Lung (tissue), 12 donors: Measurements from ENCODE around the gene PTGES2. TPM values are rescaled to one million over a fixed set of nuclear protein-coding genes. Genes with fewer than 3 reads are reported as not detected.

Source experiments
- ATAC-seq: fragments of 200-7000 bp; cut with Tn5 transposase; one replicate; pipeline ENCODE4 v1.9.1; 2020; ENCODE audit warnings: moderate number of reproducible peaks; ENCODE audit not compliant: insufficient read depth, low FRiP score
- DNase-seq, 3 donors: peaks; one replicate each; pipeline ENCODE4 v3.0.0-alpha.2; 2013 to 2017
- H3K27ac ChIP-seq, 2 donors: one replicate each; pipeline ENCODE4 v1.5.1; 2013; ENCODE audit warnings: mild to moderate bottlenecking in 2 of 2, moderate library complexity in 2 of 2, control low read depth in 1 of 2, inconsistent platforms in 1 of 2, low read depth in 1 of 2, low read length in 1 of 2
- H3K27me3 ChIP-seq, 3 donors: one replicate each; pipeline ENCODE4 v1.5.1; 2013; ENCODE audit warnings: low read length in 2 of 3; ENCODE audit not compliant: control insufficient read depth in 3 of 3, insufficient read depth in 3 of 3
- H3K36me3 ChIP-seq, 4 donors: one replicate each; pipeline ENCODE4 v1.5.1; 2013; ENCODE audit warnings: low read length in 4 of 4, mild to moderate bottlenecking in 1 of 4, moderate library complexity in 1 of 4; ENCODE audit not compliant: control insufficient read depth in 4 of 4, insufficient read depth in 4 of 4
- H3K4me1 ChIP-seq, 5 donors: one replicate each; pipeline ENCODE4 v1.5.1; 2013; ENCODE audit warnings: low read length in 5 of 5, mild to moderate bottlenecking in 2 of 5, moderate library complexity in 1 of 5; ENCODE audit not compliant: control insufficient read depth in 5 of 5, insufficient read depth in 5 of 5
- H3K4me3 ChIP-seq: one replicate; pipeline ENCODE4 v1.5.1; 2013; ENCODE audit warnings: mild to moderate bottlenecking, control low read depth, moderate library complexity
- H3K9ac ChIP-seq, 2 donors: one replicate each; pipeline ENCODE4 v1.5.1; 2013; ENCODE audit warnings: low read length in 2 of 2, control low read depth in 1 of 2; ENCODE audit not compliant: insufficient read depth in 1 of 2
- H3K9me3 ChIP-seq, 4 donors: one replicate each; pipeline ENCODE4 v1.5.1; 2013; ENCODE audit warnings: low read length in 3 of 4, mild to moderate bottlenecking in 1 of 4, moderate library complexity in 1 of 4; ENCODE audit not compliant: control insufficient read depth in 4 of 4, insufficient read depth in 3 of 4
- WGBS, 2 donors: extraction: QIAGEN DNeasy Blood & Tissue Kit; methylation state at CpG; one replicate each; pipeline ENCODE4 v1.1.7; 2013; 5-methylcytosine and 5-hydroxymethylcytosine counted together
- polyA plus RNA-seq, 2 donors: library from polyadenylated mRNA; stranded (reverse); fragments of 200-250 nt; gene quantifications; one replicate each; pipeline ENCODE4 v1.2.1, GENCODE V29; 2013
- total RNA-seq, 2 donors: library from RNA; depleted of rRNA in 1 of 2; stranded (reverse); fragments of >200 nt in 1 of 2; gene quantifications; one replicate each; pipeline ENCODE4 v1.2.1, GENCODE V29; 2014 to 2021
- TF ChIP-seq, protein P1 (sequence below): IDR thresholded peaks from 2 replicates; pipeline ENCODE4 v1.5.1; 2012; ENCODE audit warnings: mild to moderate bottlenecking; ENCODE audit errors: control extremely low read depth, extremely low read depth
- donor health status: control.
- donor health status: control.
- donor health status: Bipolar disorder and iron deficiency.
- donor health status: healthy.
- donor health status: DM: yes; HTN: yes; CAD: no.

The PTGES2 gene
- total and polyA plus RNA-seq, 4 donors: 42.0 to 66.8 (median 54.7) TPM

DNA sequence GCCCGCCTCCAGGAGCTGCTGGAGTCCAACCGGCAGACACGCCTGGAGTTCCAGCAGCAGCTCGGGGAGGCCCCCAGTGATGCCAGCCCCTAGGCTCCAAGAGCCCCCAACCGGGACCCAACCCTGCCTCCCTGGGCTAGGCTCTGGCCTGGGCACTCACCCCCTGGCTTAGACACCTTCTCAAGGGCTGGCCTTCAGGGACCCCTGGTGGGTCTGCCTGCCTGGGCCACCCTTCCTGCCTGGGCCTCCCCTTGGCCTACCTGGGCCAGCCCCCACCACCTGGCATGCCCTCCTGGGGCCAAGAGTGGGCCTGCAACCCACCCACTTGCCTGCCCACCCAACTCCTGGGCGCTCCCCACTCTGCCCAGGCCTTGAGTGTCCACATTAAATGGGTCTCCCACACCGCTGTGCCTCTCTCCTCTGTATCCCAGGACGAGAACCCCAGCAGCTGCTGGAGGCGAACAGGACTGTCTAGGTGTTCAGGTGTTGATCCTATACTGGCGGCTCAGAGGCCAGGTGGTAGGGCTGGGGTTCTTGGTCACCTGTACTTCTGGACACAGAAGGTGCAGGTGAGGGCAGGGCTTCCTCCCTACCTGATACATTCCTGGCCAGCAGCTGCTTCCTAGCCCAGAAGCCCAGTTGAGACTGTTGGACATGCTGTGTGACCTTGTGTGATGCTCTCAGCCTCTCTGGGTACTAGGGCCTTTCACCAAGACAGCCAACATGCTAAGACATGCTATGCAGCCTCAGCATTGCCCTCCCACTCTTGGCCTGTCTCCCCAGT lies 36.2 kb upstream of the PTGES2 start:
- H3K36me3 ChIP-seq: peaks cover 9 to 49% (median 26%) of the 10 kb centered on the region in 4 donors
- ATAC-seq (no peak), DNase-seq (no peak)
- H3K9ac ChIP-seq: no peak overlapping the region
- no peaks in the 10 kb centered on the region for H3K9me3 ChIP-seq
- peaks cover 0 to 16% (median 3%) of the 10 kb centered on the region in 5 donors for H3K4me1 ChIP-seq
- TF ChIP-seq, protein P1, sequence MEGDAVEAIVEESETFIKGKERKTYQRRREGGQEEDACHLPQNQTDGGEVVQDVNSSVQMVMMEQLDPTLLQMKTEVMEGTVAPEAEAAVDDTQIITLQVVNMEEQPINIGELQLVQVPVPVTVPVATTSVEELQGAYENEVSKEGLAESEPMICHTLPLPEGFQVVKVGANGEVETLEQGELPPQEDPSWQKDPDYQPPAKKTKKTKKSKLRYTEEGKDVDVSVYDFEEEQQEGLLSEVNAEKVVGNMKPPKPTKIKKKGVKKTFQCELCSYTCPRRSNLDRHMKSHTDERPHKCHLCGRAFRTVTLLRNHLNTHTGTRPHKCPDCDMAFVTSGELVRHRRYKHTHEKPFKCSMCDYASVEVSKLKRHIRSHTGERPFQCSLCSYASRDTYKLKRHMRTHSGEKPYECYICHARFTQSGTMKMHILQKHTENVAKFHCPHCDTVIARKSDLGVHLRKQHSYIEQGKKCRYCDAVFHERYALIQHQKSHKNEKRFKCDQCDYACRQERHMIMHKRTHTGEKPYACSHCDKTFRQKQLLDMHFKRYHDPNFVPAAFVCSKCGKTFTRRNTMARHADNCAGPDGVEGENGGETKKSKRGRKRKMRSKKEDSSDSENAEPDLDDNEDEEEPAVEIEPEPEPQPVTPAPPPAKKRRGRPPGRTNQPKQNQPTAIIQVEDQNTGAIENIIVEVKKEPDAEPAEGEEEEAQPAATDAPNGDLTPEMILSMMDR: no peak
- no peak overlapping the region for H3K4me3 ChIP-seq
- WGBS, 2 donors: 97 to 98% methylated on average over 10 of the region's 10 CpGs
- H3K27me3 ChIP-seq: no peaks in the 10 kb centered on the region
- H3K27ac ChIP-seq: no peak overlapping the region

DNA sequence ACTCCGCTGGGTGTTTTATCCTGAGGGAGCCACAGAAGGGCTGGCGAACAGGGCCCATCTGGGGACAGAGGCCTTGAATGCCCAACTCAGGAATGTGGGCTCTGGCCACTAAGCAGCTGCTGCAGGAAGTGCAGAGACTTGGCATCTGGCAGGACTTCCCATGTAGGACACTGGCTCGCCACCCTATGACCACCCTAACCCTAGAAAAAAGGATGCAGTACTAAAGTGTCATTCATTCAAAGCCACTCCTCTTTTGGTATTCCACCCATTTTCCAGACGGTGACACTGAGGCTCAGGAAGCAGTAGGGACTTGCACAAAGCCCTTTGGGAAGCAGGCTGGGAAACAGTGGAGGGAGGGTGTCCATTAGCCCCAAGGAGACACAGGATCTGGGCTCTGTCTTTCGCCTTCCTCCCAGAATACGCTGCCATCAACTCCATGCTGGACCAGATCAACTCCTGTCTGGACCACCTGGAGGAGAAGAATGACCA lies 35.5 kb upstream of the PTGES2 start:
- Histone ChIP-seq H3K27ac (no peak overlapping the region), H3K4me1 (peaks cover 0 to 16% (median 3%) of the 10 kb centered on the region in 5 donors), H3K9ac (no peak overlapping the region), H3K27me3 (no peaks in the 10 kb centered on the region), H3K4me3 (no peak overlapping the region), H3K9me3 (no peaks in the 10 kb centered on the region), H3K36me3 (peaks cover 5 to 46% (median 23%) of the 10 kb centered on the region in 4 donors)
- TF ChIP-seq, protein P1: no peak
- no peak for ATAC-seq
- no peak for DNase-seq
- WGBS, 2 donors: 96% methylated on average over 6 of the region's 6 CpGs

DNA sequence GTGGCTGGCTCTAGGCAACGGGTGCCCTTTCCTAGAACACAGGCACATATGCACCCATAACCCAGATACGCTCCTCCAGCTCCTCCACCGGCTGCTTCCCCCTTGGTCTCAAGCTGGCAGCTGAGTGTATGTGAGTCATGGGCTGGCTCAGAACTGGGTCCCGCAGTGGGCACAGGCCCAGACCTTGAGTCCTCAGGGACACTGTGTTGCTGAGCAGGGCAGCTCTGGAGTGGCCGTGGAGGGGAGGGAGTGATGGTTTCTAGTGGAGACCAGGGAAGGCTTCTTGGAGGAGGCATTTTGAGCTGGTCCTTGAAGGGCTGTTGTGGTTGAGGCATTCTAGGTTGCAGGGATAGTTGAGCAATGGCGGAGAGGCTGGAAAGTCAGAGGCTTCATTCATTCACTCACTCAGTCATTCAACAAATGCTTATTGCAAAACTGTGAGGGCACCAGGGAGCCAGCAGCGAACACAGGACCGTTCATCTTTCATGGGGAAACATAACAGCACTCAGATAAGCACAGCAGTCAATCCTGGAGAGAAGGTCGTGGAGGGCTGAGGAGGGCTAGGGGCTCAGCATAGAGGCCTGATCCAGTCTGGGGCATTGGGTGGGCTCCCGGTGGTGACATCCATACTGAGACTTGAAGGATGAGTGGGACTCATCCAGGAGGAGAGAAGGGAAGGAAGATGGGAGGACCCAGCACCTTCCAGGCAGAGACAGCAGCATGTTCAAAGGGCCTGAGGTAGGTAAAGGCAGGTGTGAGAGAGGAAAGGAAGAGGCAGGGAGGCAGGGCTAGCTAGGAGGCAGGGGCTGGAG lies 34.9 kb upstream of the PTGES2 start:
- Histone ChIP-seq H3K4me1 (peaks cover 0 to 16% (median 3%) of the 10 kb centered on the region in 5 donors), H3K9ac (no peak overlapping the region), H3K27me3 (no peaks in the 10 kb centered on the region), H3K4me3 (no peak overlapping the region), H3K27ac (no peak overlapping the region), H3K36me3 (peaks cover 5 to 40% (median 18%) of the 10 kb centered on the region in 4 donors), H3K9me3 (no peaks in the 10 kb centered on the region)
- DNase-seq (no peak), ATAC-seq (no peak)
- WGBS, 2 donors: 85 to 93% methylated on average over 10 of the region's 10 CpGs
- TF ChIP-seq, protein P1: no peak
